ENCODE results near the gene NPR2. TPM values are rescaled to one million over a fixed set of nuclear protein-coding genes. Genes with fewer than 3 reads are reported as not detected.

Gene NPR2
- total and polyA plus RNA-seq, 2 of the 13 experiments (the other 11 are each of a cell fraction or from before 2014, with no cell fraction given): 7.4 to 9.4 TPM

DNA sequence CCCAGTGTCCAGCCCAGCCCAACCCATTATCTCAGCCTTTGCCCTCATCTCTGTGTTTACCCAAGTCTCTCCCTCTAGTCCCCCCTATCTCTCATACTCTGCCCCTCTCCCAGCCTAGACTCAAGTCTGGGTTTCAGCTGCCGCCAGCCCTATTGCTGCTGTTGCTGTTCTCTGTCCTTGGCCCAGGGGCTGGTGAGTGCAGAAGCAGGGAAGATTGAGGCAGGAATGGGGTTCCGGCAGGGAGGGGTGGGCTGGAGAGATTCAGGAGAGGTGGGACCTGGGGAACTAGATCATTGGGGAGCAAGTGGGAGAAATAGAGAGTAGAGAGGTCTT is 38.3 kb downstream of the NPR2 start (continued):
- TF ChIP-seq, protein P1, sequence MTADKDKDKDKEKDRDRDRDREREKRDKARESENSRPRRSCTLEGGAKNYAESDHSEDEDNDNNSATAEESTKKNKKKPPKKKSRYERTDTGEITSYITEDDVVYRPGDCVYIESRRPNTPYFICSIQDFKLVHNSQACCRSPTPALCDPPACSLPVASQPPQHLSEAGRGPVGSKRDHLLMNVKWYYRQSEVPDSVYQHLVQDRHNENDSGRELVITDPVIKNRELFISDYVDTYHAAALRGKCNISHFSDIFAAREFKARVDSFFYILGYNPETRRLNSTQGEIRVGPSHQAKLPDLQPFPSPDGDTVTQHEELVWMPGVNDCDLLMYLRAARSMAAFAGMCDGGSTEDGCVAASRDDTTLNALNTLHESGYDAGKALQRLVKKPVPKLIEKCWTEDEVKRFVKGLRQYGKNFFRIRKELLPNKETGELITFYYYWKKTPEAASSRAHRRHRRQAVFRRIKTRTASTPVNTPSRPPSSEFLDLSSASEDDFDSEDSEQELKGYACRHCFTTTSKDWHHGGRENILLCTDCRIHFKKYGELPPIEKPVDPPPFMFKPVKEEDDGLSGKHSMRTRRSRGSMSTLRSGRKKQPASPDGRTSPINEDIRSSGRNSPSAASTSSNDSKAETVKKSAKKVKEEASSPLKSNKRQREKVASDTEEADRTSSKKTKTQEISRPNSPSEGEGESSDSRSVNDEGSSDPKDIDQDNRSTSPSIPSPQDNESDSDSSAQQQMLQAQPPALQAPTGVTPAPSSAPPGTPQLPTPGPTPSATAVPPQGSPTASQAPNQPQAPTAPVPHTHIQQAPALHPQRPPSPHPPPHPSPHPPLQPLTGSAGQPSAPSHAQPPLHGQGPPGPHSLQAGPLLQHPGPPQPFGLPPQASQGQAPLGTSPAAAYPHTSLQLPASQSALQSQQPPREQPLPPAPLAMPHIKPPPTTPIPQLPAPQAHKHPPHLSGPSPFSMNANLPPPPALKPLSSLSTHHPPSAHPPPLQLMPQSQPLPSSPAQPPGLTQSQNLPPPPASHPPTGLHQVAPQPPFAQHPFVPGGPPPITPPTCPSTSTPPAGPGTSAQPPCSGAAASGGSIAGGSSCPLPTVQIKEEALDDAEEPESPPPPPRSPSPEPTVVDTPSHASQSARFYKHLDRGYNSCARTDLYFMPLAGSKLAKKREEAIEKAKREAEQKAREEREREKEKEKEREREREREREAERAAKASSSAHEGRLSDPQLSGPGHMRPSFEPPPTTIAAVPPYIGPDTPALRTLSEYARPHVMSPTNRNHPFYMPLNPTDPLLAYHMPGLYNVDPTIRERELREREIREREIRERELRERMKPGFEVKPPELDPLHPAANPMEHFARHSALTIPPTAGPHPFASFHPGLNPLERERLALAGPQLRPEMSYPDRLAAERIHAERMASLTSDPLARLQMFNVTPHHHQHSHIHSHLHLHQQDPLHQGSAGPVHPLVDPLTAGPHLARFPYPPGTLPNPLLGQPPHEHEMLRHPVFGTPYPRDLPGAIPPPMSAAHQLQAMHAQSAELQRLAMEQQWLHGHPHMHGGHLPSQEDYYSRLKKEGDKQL (CRISPR knock-in tag; IDR thresholded peaks at IDR 0.05; ENCODE audit: low read depth): no peak
- TF ChIP-seq ZMYM3 (CRISPR knock-in tag; IDR thresholded peaks at IDR 0.05): 0 out of 2 replicates have a peak, but pooled peaks have one; percentile 15
- TF ChIP-seq, protein P2, sequence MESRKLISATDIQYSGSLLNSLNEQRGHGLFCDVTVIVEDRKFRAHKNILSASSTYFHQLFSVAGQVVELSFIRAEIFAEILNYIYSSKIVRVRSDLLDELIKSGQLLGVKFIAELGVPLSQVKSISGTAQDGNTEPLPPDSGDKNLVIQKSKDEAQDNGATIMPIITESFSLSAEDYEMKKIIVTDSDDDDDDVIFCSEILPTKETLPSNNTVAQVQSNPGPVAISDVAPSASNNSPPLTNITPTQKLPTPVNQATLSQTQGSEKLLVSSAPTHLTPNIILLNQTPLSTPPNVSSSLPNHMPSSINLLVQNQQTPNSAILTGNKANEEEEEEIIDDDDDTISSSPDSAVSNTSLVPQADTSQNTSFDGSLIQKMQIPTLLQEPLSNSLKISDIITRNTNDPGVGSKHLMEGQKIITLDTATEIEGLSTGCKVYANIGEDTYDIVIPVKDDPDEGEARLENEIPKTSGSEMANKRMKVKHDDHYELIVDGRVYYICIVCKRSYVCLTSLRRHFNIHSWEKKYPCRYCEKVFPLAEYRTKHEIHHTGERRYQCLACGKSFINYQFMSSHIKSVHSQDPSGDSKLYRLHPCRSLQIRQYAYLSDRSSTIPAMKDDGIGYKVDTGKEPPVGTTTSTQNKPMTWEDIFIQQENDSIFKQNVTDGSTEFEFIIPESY (CRISPR knock-in tag; IDR thresholded peaks at IDR 0.05): no peak
- peak; percentile 41; the same call in 1 of the 2 replicates for TF ChIP-seq ZNF292 (CRISPR knock-in tag; IDR thresholded peaks at IDR 0.05; ENCODE audit: borderline replicate concordance, low read depth)
- TF ChIP-seq POLR2AphosphoS5 (IDR thresholded peaks at IDR 0.05; ENCODE audit: low read depth, low read length): no peak
- TF ChIP-seq ZNF775 (CRISPR knock-in tag; IDR thresholded peaks at IDR 0.05; ENCODE audit: borderline replicate concordance): no peak
- TF ChIP-seq PITX1 (CRISPR knock-in tag; IDR thresholded peaks at IDR 0.05): peak; percentile 47; the same call in 1 of the 2 replicates
- TF ChIP-seq NR2C2 (CRISPR knock-in tag; IDR thresholded peaks at IDR 0.05; ENCODE audit: borderline replicate concordance): peak; percentile 33; the same call in 1 of the 2 replicates
- TF ChIP-seq MEF2D (CRISPR knock-in tag; IDR thresholded peaks at IDR 0.05): peak; percentile 23; the same call in 1 of the 2 replicates
- TF ChIP-seq ZNF512B (CRISPR knock-in tag; IDR thresholded peaks at IDR 0.05; ENCODE audit: borderline replicate concordance): no peak
- TF ChIP-seq XBP1 (CRISPR knock-in tag; IDR thresholded peaks at IDR 0.05): no peak
- no peak for TF ChIP-seq ARNT (IDR thresholded peaks at IDR 0.05)
- TF ChIP-seq NONO (IDR thresholded peaks at IDR 0.05): no peak
- 0 out of 2 replicates have a peak, but pooled peaks have one; percentile 20 for TF ChIP-seq NONO (CRISPR knock-in tag; conservative IDR thresholded peaks at IDR 0.05)
- 0 out of 2 replicates have a peak, but pooled peaks have one; percentile 34 for TF ChIP-seq ZNF598 (CRISPR knock-in tag; IDR thresholded peaks at IDR 0.05; ENCODE audit: borderline replicate concordance)
- TF ChIP-seq ZNF143 (CRISPR knock-in tag; IDR thresholded peaks at IDR 0.05): no peak
- TF ChIP-seq ZNF614 (CRISPR knock-in tag; IDR thresholded peaks at IDR 0.05; ENCODE audit: borderline replicate concordance): no peak
- 0 out of 2 replicates have a peak, but pooled peaks have one; percentile 17 for TF ChIP-seq HDAC1 (CRISPR knock-in tag; IDR thresholded peaks at IDR 0.05)
- TF ChIP-seq THAP8 (CRISPR knock-in tag; IDR thresholded peaks at IDR 0.05; ENCODE audit: borderline replicate concordance): no peak
